ENCODE measurements around the gene ZNF462. TPM values are rescaled to one million over a fixed set of nuclear protein-coding genes. Genes with fewer than 3 reads are reported as not detected.

ZNF462 gene
- total RNA-seq, 4 donors from 2014 or later: 18.6 to 37.1 (median 27.3) TPM

- Histone ChIP-seq H3K4me3 (no peak overlapping the region), H3K36me3 (no peaks in the 10 kb centered on the region), H3K27ac (no peak overlapping the region), H3K4me1 (no peaks in the 10 kb centered on the region), H3K27me3 (no peaks in the 10 kb centered on the region), H3K9me3 (no peaks in the 10 kb centered on the region)
- TF ChIP-seq EP300 (IDR thresholded peaks at IDR 0.05): no peak
- no peak for TF ChIP-seq CTCF (IDR thresholded peaks at IDR 0.05)
- no peak for TF ChIP-seq POLR2A (IDR thresholded peaks at IDR 0.05)
- WGBS, 2 donors: 89 to 91% methylated on average over 3 of the region's 3 CpGs
- no peak for DNase-seq (ENCODE audit: low spot score in 2 of 2)
Observed at GRCh38 chr9:107033966-107034365, 171.0 kb downstream of the ZNF462 start.

GRCh38 chr9:107034831-107035230, 171.9 kb downstream of the ZNF462 start:
- TF ChIP-seq POLR2A (IDR thresholded peaks at IDR 0.05) (no peak), EP300 (IDR thresholded peaks at IDR 0.05) (no peak), CTCF (IDR thresholded peaks at IDR 0.05) (no peak)
- Histone ChIP-seq H3K27ac (no peak overlapping the region), H3K4me1 (no peaks in the 10 kb centered on the region), H3K9me3 (no peaks in the 10 kb centered on the region), H3K4me3 (no peak overlapping the region), H3K36me3 (no peaks in the 10 kb centered on the region), H3K27me3 (no peaks in the 10 kb centered on the region)
- DNase-seq (ENCODE audit: low spot score in 2 of 2): no peak
- WGBS, 2 donors: 68 to 70% methylated on average over 5 of the region's 5 CpGs

- H3K36me3 ChIP-seq: no peaks in the 10 kb centered on the region
- DNase-seq (ENCODE audit: low spot score in 2 of 2): no peak
- no peak overlapping the region for H3K4me3 ChIP-seq
- H3K9me3 ChIP-seq: no peaks in the 10 kb centered on the region
- 90 to 98% methylated on average over 4 of the region's 4 CpGs for WGBS, 2 donors
- no peak for TF ChIP-seq POLR2A (IDR thresholded peaks at IDR 0.05)
- no peak for TF ChIP-seq CTCF (IDR thresholded peaks at IDR 0.05)
- no peak for TF ChIP-seq EP300 (IDR thresholded peaks at IDR 0.05)
- H3K4me1 ChIP-seq: no peaks in the 10 kb centered on the region
- no peak overlapping the region for H3K27ac ChIP-seq
- H3K27me3 ChIP-seq: no peaks in the 10 kb centered on the region
Observed at GRCh38 chr9:107036367-107036766, 173.4 kb downstream of the ZNF462 start.

- no peaks in the 10 kb centered on the region for H3K9me3 ChIP-seq
- no peaks in the 10 kb centered on the region for H3K27me3 ChIP-seq
- no peaks in the 10 kb centered on the region for H3K36me3 ChIP-seq
- 18 to 32% methylated on average over 4 of the region's 4 CpGs for WGBS, 2 donors
- no peak overlapping the region for H3K4me3 ChIP-seq
- no peak for DNase-seq (ENCODE audit: low spot score in 2 of 2)
- H3K4me1 ChIP-seq: no peaks in the 10 kb centered on the region
- TF ChIP-seq EP300 (IDR thresholded peaks at IDR 0.05) (no peak), CTCF (IDR thresholded peaks at IDR 0.05) (no peak), POLR2A (IDR thresholded peaks at IDR 0.05) (no peak)
- H3K27ac ChIP-seq: no peak overlapping the region
Observed at GRCh38 chr9:107039542-107039941, 176.6 kb downstream of the ZNF462 start.

GRCh38 chr9:107042606-107043005, 179.6 kb downstream of the ZNF462 start:
- no peak overlapping the region for H3K4me3 ChIP-seq
- no peaks in the 10 kb centered on the region for H3K9me3 ChIP-seq
- DNase-seq (ENCODE audit: low spot score in 2 of 2): no peak
- H3K27ac ChIP-seq: no peak overlapping the region
- no peaks in the 10 kb centered on the region for H3K36me3 ChIP-seq
- no peak for TF ChIP-seq CTCF (IDR thresholded peaks at IDR 0.05)
- TF ChIP-seq EP300 (IDR thresholded peaks at IDR 0.05): no peak
- TF ChIP-seq POLR2A (IDR thresholded peaks at IDR 0.05): no peak
- no peaks in the 10 kb centered on the region for H3K4me1 ChIP-seq
- no peaks in the 10 kb centered on the region for H3K27me3 ChIP-seq

All from tibial nerve (tissue), 4 donors.